ENCODE data around the gene ADORA1. TPM values are rescaled to one million over a fixed set of nuclear protein-coding genes. Genes with fewer than 3 reads are reported as not detected.

ADORA1 gene
- total and polyA plus RNA-seq, 2 of the 13 experiments (the other 11 are each of a cell fraction or from before 2014, with no cell fraction given) = 0.11 TPM; not detected in 1

- FAIRE-seq (no peak), ATAC-seq (no peak), DNase-seq (ENCODE audit: low spot score) (no peak)
- Histone ChIP-seq H3K79me2 (ENCODE audit: insufficient read depth, low read length) (no peaks in the 10 kb centered on the region), H2AFZ (ENCODE audit: low read length) (no peak overlapping the region), H3K27ac (ENCODE audit: extremely low read length, insufficient read depth, low read length) (no peak overlapping the region), H3K36me3 (replicated peaks in 1 of 2; ENCODE audit: control insufficient read depth in 1 of 2, insufficient read depth in 2 of 2, low read length in 2 of 2) (no peaks in the 10 kb centered on the region), H3K9ac (ENCODE audit: insufficient read depth, low read depth, low read length) (no peak overlapping the region), H3K4me3 (replicated peaks in 1 of 3; ENCODE audit: insufficient read depth in 1 of 3, low read depth in 2 of 3, low read length in 3 of 3) (no peak overlapping the region), H3K4me1 (ENCODE audit: insufficient read depth, low read length) (peaks cover 15% of the 10 kb centered on the region), H3K4me2 (ENCODE audit: low read depth, low read length) (no peak overlapping the region), H3K9me3 (ENCODE audit: low read length) (no peaks in the 10 kb centered on the region), H4K20me1 (ENCODE audit: insufficient read depth, low read length) (no peaks in the 10 kb centered on the region), H3K27me3 (ENCODE audit: control insufficient read depth in 1 of 2, insufficient read depth in 2 of 2, low read length in 2 of 2) (peaks cover 0 to 18% of the 10 kb centered on the region in 2 experiments; a peak in 3 of 5 replicates)
- ChIA-PET POLR2A (no interaction called here), CTCF (ENCODE audit: low intra/inter-chr PET ratio, low total read pairs) (no interaction called here)
- in situ Hi-C loops (cut with HindIII; ENCODE audit: extremely low pct_ligation_motif_present, low pct_unique_long_range_greater_than_20kb) (no loop called here), intact Hi-C loops (cut with micrococcal nuclease; ENCODE audit: unreplicated experiment) (no loop called here)
- BruUV-seq (replicated peaks) = no TSS peak
- 69% methylated on average over 6 of the region's 7 CpGs for WGBS (ENCODE audit: low lambda C conversion rate)
- TF ChIP-seq RAD21 (CRISPR knock-in tag; IDR thresholded peaks at IDR 0.05) (no peak), THAP11 (CRISPR knock-in tag; IDR thresholded peaks at IDR 0.05) (no peak), FOXC1 (CRISPR knock-in tag; IDR thresholded peaks at IDR 0.05; ENCODE audit: borderline replicate concordance) (no peak), SNAPC5 (CRISPR knock-in tag; IDR thresholded peaks at IDR 0.05; ENCODE audit: borderline replicate concordance) (no peak), NR2F1 (CRISPR knock-in tag; IDR thresholded peaks at IDR 0.05) (no peak), ZFP62 (CRISPR knock-in tag; IDR thresholded peaks at IDR 0.05) (no peak)
These were observed 54.9 kb downstream of the ADORA1 start for GRCh38 chr1:203182387-203182953.

GRCh38 chr1:203183828-203184227 lies 56.3 kb downstream of the ADORA1 start:
- no peak overlapping the region for H3K27ac ChIP-seq (ENCODE audit: extremely low read length, insufficient read depth, low read length)
- POLR2A ChIA-PET = no interaction called here
- TF ChIP-seq ZNF549 (CRISPR knock-in tag; IDR thresholded peaks at IDR 0.05) = no peak
- no peak for TF ChIP-seq ZSCAN5A (CRISPR knock-in tag; IDR thresholded peaks at IDR 0.05; ENCODE audit: borderline replicate concordance)
- TF ChIP-seq ZNF629 (CRISPR knock-in tag; conservative IDR thresholded peaks at IDR 0.05) = peak; percentile 54; the same call in 1 of the 2 replicates
- TF ChIP-seq CEBPZ (IDR thresholded peaks at IDR 0.05; ENCODE audit: low read length) = no peak
- TF ChIP-seq HBP1 (CRISPR knock-in tag; IDR thresholded peaks at IDR 0.05; ENCODE audit: low read depth) = no peak
- no peak for TF ChIP-seq SAP130 (CRISPR knock-in tag; IDR thresholded peaks at IDR 0.05; ENCODE audit: low read depth)
- intact Hi-C loops (cut with micrococcal nuclease; ENCODE audit: unreplicated experiment) = no loop called here
- H3K4me2 ChIP-seq (ENCODE audit: low read depth, low read length) = no peak overlapping the region
- FAIRE-seq (no peak), DNase-seq (ENCODE audit: low spot score) (no peak), ATAC-seq (no peak)
- 50% methylated on average over 1 of the region's 2 CpGs for WGBS (ENCODE audit: low lambda C conversion rate)
- no peak overlapping the region for H3K4me3 ChIP-seq (replicated peaks in 1 of 3; ENCODE audit: insufficient read depth in 1 of 3, low read depth in 2 of 3, low read length in 3 of 3)
- H3K79me2 ChIP-seq (ENCODE audit: insufficient read depth, low read length) = no peaks in the 10 kb centered on the region
- peaks cover 0 to 18% of the 10 kb centered on the region in 2 experiments; a peak in 3 of 5 replicates for H3K27me3 ChIP-seq (ENCODE audit: control insufficient read depth in 1 of 2, insufficient read depth in 2 of 2, low read length in 2 of 2)
- in situ Hi-C loops (cut with HindIII; ENCODE audit: extremely low pct_ligation_motif_present, low pct_unique_long_range_greater_than_20kb) = no loop called here
- H3K4me1 ChIP-seq (ENCODE audit: insufficient read depth, low read length) = peaks cover 1% of the 10 kb centered on the region
- no peaks in the 10 kb centered on the region for H3K36me3 ChIP-seq (replicated peaks in 1 of 2; ENCODE audit: control insufficient read depth in 1 of 2, insufficient read depth in 2 of 2, low read length in 2 of 2)
- H4K20me1 ChIP-seq (ENCODE audit: insufficient read depth, low read length) = no peaks in the 10 kb centered on the region
- H3K9ac ChIP-seq (ENCODE audit: insufficient read depth, low read depth, low read length) = no peak overlapping the region
- H2AFZ ChIP-seq (ENCODE audit: low read length) = no peak overlapping the region
- H3K9me3 ChIP-seq (ENCODE audit: low read length) = no peaks in the 10 kb centered on the region
- BruUV-seq (replicated peaks) = no TSS peak
- CTCF ChIA-PET (ENCODE audit: low intra/inter-chr PET ratio, low total read pairs) = no interaction called here

Measured in HepG2 (cell line).